NCI-H345 treated with DMSO at 0.1 percent for 48 hours (cell line): Measurements from ENCODE around the gene C12orf76.

ENCODE experiments used
- DNase-seq: peaks from one replicate; lab custom pipeline; 2025; ENCODE audit not compliant: unreplicated experiment; lab: John Stamatoyannopoulos, UW

The C12orf76 gene

DNA sequence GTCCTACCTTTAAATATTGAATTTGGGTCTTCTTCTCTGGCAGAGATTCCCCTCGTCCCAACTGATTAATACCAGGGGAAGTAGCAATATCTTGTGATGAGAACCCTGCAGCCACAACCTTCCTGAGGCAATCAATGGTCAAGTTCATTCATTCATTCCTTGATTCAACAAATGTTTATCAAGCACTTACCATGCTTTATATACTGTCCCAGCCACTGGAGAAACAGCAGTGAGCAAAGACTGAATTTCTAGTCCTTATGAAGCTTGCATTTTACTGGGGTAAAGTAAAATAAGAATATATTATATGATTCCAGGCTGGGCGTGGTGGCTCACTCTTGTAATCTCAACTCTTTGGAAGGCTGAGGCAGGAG, 51.9 kb downstream of the C12orf76 start:
- no peak for DNase-seq

DNA sequence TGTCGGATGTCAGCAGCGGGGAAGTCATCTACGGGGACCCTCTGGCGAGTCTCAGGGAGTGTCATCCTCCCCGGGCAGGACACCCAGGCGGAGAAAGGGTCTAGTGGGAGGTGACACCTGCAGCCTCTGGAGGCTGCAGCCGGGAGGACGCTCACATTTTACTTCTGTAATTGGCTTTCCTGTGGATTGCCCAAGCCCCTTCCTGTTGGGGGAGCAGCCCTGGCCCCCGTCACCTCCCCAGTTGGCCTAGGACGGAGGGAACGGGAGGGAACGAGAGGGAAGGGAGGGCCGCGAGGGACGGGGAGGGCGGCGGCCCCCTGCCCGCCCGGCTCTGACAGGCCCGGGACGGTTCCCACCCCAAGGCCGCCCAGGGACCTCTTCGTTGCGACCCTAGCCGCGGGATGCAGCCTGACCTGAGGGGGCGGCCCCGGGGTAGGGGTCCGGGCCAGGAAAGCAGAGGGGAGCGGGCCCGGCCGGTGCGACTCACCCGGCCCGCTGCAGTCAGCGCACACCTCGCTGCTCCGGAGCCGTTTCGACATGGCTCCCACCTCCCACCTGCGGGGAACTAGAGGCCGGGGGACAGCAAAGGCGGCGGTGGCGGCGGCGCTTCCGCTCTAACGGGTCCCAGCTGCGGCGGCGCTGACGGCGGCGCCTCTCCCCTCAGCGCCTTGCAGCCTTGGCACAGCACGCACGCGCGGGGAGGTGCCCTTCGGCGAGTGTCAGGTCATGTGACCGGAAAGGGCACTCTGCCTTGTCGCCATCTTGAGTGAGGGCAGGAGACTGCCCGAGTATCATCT, 52.4 kb downstream of the C12orf76 start, which contains the start of gene GIT2:
GIT2 (minus strand) TSS at position 683 of the 797 bp plus-strand sequence; CDS start at position 539, 144 bp downstream.
- peak; percentile 78 for DNase-seq

DNA sequence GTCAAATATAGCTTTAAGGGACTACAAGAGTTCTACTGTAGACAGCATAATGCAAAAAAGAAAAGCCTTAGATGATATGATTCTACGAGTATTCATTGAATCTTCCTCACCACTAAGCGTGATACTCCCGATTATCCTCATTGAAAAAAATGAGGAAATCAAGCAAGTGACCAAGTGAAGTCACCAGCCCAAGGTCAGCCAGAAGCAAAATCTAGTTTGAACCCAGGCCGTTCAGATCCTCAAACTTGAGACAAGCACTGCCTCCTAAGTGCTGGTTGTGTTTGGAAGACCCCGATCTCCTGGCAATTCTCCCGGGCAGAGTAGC, 53.0 kb downstream of the C12orf76 start:
- DNase-seq: no peak

DNA sequence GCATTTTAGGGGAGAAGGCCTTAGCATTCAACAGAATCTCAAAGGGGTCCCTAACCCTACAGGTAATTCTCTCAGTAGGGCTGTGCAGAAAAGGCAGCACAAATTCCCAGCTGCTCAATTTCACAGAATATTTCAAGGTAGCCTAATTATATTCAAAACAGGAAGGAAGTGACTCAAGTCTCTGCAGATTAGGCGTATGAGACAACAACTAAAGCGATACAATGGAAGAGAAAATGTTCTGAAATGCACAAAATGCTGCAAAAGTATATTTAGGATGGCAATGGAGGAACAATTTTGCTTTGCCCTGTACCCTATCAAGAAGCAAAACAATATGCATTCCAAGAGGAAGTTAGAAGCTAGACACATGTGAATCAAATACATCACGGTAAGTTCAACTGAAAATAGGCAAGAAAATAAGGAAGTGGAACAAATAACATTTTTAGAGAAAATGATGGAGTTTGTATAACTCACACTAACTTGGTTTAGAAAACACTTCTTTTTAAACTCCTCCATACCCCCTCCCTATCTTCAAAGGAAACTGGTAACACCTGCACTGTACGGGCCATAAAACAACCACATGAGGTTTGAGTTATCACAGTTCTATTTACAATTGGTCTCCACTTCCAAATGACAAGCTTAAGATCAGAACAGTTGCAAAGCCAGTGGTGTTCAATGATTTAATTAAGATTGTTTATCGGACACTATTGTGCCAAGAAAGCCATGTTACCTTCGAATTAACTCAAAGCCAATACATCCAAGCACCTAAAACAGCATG, 53.7 kb downstream of the C12orf76 start:
- no peak for DNase-seq

DNA sequence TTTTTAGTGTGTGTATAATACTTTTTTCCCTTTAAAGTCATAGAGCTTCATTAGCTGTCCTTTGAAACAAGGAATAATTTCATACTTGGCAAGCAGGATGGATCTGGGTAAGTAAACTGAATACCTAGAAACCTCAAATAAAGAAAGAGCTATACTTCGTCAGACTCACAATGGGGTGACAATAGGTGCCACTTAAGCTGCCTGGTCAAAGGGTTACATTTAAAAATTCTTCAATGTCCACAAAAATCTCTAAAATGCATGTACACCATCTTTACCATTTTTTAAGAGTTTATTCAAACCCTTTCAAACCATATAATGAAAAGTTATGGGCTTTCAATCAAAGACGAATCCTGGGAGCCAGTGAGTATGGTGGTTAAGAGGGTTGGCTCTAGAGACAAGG, 55.2 kb downstream of the C12orf76 start:
- no peak for DNase-seq

DNA sequence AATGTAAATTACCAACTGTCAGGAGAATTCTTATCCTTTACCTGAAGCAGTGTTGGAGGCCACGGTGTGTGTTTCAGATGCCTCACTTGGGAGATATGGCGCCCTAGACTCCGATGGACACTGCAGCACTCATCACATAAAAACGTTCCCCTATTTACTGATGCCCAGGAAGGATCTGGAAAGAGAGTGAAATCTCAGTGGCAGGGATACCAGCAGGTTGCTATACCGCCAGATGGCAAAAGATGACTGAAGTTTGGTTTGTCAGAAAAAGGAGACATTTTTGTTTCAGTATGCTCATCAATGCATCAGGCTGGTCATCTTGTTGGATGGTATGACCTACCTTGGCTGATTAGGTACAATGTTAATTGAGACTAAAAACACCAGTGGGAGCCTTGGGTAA, 56.7 kb downstream of the C12orf76 start:
- DNase-seq: no peak
